ENCODE measurements around the gene NIPBL.
A peak's percentile ranks its signal among the peaks of the same experiment; 100 is the strongest.
"Not testable (repeated sequence)": the region's sequence is repeated elsewhere in the genome, so short reads cannot be mapped to it uniquely, and the experiment has no call there.

Gene NIPBL, protein sequence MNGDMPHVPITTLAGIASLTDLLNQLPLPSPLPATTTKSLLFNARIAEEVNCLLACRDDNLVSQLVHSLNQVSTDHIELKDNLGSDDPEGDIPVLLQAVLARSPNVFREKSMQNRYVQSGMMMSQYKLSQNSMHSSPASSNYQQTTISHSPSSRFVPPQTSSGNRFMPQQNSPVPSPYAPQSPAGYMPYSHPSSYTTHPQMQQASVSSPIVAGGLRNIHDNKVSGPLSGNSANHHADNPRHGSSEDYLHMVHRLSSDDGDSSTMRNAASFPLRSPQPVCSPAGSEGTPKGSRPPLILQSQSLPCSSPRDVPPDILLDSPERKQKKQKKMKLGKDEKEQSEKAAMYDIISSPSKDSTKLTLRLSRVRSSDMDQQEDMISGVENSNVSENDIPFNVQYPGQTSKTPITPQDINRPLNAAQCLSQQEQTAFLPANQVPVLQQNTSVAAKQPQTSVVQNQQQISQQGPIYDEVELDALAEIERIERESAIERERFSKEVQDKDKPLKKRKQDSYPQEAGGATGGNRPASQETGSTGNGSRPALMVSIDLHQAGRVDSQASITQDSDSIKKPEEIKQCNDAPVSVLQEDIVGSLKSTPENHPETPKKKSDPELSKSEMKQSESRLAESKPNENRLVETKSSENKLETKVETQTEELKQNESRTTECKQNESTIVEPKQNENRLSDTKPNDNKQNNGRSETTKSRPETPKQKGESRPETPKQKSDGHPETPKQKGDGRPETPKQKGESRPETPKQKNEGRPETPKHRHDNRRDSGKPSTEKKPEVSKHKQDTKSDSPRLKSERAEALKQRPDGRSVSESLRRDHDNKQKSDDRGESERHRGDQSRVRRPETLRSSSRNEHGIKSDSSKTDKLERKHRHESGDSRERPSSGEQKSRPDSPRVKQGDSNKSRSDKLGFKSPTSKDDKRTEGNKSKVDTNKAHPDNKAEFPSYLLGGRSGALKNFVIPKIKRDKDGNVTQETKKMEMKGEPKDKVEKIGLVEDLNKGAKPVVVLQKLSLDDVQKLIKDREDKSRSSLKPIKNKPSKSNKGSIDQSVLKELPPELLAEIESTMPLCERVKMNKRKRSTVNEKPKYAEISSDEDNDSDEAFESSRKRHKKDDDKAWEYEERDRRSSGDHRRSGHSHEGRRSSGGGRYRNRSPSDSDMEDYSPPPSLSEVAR (N-terminal part only)
- 148 to 273 reads per million in 2 experiments for total RNA-seq

DNA sequence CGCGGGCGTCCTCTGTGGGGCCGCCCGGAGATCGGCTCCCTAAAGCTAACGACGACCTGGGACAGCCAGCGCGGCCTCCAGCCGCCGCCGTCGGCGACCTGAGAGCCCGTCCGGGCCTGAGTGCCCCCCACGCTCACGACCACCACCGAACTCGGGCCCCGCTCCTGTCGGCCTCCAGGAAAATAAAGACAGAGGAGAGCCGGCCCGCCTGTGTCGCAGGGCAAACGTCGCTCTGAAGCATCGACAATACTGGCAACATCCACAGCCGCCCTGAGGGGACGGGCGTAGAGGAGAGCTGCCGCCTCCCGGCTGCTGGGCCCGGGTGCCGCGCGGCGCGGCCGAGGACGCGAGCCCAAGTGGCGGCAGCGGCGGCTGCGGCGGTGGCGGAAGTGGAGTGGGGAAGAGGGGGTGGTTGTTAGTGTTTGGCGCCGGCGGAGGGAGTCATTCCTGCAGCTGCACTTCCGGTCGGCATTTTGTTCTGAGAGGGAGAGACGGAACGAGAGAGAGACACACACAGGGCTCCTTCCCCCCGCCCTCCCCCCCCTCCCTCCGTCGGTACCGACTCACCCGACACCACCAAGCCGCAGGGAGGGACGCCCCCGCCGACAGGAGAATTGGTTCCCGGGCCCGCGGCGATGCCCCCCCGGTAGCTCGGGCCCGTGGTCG lies at the start of gene NIPBL:
Gene NIPBL, plus strand, starts transcription at position 471 of the 666 bp plus-strand sequence. CDS start 76,928 bp downstream, outside the sequence.
- DNase-seq (ENCODE audit: low read depth), result peak; percentile 87

DNA sequence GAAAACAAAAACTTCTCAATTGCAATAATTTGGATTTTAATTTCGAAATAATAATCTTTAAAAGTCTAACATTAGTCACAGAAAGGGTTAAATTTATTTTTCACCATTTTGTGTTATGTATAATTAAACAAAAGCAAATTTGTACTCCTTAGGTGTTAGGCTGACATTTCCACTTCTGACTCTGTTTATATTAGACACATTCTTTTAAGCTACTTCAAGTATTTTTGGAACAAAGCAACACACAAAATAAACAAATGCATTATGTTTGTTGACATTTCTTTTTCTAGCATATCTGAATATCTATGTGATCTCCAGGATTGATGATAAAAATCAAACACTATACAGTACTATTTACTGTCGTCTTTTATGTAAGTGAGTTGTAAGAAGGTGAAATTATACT lies 44.3 kb upstream of the NIPBL start:
- DNase-seq (ENCODE audit: low read depth), result no peak

DNA sequence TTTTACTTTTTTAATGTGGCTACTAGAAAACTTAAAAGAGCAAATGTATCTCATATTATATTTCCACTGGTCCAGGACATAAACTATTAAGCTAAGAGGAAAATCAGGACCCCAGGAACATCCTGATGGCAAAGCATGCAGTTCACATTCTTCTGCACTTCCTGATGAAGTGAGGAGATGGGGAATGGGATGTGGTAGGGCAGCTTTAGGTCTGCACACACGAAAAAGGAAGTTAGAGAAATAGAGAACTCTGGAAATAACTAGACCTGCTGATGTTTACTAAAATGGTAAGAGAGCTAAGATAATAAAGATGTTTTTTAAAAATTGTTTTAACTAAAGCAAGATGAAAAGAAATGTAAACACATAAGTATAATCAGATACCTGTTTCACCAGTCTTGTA lies 39.7 kb upstream of the NIPBL start:
- no peak for DNase-seq (ENCODE audit: low read depth)

DNA sequence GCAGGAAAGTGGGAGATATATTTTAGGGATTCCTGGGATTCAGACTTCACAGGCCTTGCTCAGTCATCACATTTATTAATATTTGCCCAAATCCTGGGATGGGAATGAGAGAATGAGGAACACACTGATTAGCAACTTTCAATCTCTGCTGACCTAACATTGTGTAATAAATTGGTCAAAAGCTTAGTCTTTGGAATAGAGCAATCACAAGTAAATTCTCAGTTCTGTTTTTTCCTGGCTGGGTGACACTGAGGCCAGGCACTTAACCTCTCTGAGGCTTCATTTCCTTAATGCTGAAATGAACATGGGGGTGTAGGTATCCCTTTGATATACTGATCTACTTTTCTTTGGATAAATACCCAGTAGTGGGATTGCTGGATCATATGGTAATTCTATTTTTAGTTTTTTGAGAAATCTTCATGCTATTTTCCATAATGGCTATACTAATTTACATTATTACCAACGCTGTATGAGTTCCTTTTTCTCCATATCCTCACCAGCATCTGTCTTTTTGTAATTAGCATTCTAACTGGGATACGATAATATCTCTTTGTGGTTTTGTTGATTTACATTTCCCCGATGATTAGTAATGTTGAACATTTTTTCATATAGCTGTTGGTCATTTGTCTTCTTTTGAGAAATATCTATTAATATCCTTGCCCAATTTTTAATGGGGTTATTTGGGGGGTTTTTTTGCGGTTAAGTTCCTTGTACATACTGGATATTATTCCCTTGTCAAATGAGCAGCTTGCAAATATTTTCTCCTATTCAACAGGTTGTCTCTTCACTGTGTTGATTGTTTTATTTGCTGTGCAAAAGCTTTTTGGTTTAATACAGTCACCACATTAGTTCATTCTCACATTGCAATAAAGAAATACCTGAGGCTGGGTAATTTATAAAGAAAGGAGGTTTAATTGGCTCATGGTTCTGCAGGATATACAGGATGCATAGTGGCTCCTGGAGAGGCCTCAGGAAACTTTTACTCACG lies 36.8 kb upstream of the NIPBL start:
- no peak for DNase-seq (ENCODE audit: low read depth)

DNA sequence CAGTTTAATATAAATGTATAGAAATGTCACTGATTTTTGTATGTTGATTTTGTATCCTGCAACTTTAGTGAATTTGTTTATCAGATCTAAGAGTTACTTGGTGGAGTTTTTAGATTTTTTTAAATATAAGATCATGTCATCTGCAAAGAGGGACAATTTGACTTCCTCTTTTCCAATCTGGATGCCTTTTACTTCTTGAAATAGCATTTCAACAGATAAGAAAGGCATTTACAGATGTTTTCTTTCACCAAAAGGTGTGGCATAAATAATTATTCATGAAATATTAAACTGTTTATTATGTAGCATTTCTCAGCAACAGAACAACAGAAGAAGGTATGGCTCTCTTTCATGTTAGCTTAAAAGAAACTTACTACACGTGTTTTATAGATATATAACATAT lies 34.9 kb upstream of the NIPBL start:
- DNase-seq (ENCODE audit: low read depth), result no peak

DNA sequence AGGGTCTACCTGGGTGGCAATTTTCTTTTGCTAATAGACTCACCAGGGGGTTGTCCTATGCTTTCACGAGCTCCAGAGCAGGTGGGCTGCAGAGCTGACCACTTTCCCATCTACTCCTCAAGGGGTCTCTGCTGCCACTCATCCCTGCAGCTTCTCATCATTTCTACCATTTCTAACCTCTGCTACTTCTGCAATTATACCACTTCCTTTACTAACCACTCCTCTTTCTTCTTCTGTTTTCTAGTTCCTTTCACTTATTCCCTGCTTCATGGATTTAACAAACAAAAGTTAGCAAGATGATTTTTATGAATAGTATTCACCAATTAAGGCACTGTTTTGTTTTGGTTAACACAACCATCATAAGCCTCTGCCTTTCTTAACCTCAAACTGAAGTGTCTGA lies 34.5 kb upstream of the NIPBL start:
- no peak for DNase-seq (ENCODE audit: low read depth)

DNA sequence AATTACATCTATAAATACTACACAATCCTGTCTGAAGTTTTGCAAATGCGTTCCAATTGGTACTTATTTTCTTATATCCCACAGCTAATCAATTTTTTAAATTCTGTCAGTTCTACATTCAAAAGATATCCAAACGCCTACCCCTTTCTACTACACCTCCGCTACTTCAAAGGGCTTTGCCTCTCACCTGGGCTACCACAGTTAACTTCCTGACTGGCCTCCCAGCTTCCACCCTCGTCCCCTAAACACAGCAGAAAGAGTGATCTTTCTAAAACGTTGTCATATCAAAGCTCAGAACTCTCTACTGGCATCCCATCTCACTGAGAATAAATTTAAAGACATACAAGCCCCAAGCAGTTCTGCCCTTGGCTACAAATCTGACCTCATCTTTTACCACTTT lies 32.3 kb upstream of the NIPBL start:
- no peak for DNase-seq (ENCODE audit: low read depth)

DNA sequence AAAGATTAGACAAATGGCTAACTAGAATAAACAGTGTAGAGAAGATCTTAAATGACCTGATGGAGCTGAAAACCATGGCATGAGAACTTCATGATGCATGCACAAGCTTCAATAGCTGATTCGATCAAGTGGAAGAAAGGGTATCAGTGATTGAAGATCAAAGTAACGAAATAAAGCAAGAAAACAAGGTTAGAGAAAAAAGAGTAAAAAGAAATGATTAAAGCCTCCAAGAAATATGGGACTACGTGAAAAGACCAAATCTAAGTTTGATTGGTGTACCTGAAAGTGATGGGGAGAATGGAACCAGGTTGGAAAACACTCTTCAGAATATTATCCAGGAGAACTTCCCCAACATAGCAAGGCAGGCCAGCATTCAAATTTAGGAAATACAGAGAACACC lies 28.0 kb upstream of the NIPBL start:
- DNase-seq (ENCODE audit: low read depth), result not testable (repeated sequence)

DNA sequence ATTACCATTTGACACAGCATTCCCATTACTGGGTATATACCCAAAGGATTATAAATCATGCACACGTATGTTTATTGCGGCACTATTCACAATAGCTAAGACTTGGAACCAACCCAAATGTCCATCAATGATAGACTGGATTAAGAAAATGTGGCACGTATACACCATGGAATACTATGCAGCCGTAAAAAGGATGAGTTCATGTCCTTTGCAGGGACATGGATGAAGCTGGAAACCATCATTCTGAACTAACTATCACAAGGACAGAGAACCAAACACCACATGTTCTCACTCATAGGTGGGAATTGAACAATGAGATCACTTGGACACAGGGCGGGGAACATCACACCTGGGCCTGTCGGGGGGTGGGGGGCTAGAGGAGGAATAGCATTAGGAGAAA lies 23.7 kb upstream of the NIPBL start:
- not testable (repeated sequence) for DNase-seq (ENCODE audit: low read depth)

DNA sequence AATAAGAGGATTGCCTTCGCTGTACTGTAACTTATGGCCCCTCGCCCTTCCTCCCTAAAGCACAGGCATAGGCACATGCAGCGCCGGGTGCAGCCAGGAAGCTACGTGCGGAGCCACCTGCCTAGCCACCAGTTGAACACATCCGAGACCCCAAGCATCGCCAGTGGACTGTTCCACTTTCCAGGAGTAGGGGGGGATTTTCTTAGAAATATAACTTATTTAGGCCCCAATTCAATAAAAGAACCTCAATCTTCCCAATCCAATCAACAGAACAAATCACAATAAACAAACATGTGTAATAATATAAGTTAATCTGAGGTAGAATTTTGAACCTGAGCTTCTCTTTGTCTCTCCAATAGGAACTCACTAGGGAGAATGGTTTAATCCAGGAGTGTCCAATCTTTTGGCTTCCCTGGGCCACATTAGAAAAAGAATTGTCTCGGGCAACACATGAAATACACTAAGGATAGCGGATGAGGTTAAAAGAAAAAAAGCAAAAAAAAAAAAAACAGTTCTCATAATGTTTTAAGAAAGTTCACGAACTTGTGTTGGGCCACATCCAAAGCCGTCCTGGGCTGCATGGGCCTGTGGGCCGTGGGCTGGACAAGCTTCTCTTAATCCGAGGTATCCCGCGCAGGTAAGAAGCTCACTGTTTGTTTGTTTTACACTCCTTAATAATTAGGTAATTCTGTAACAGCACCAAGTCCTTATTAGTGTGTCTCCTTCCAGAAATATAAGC lies 22.0 kb upstream of the NIPBL start:
- DNase-seq (ENCODE audit: low read depth), result no peak

DNA sequence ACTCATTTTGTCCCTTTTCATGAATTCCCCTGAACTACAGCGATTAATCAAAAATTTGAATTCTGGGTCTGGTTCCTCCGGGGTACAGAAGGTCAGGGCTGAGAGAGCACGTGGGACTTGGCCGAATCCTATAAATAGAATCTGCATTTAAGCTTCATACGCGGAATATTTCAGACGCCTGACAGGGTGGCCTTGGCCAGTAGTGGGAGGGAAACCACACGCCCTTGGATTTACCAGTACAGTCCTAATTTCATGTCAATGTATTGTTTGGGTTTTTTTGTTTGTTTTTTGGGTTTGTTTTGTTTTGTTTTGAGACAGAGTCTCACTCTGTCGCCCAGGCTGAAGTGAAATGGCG lies 21.5 kb upstream of the NIPBL start:
- DNase-seq (ENCODE audit: low read depth), result no peak

DNA sequence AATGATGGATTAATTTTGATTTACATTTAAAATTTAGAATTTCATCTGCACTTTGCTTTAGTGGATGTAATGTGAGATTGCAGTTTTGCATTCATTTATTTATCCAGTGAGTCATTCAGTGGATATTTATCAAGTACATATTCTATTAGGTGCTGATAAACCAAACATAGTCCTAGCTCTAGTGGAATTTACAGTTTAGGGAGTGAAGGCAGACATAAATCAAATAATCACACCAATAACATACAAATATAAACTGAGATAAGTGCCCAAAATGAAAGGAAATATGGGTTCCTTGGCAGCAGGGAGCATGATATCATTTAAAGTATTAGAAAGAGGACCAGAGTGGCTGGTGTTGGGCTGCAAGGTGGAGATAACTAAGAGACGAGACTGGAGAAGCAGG lies 14.7 kb upstream of the NIPBL start:
- DNase-seq (ENCODE audit: low read depth), result no peak

DNA sequence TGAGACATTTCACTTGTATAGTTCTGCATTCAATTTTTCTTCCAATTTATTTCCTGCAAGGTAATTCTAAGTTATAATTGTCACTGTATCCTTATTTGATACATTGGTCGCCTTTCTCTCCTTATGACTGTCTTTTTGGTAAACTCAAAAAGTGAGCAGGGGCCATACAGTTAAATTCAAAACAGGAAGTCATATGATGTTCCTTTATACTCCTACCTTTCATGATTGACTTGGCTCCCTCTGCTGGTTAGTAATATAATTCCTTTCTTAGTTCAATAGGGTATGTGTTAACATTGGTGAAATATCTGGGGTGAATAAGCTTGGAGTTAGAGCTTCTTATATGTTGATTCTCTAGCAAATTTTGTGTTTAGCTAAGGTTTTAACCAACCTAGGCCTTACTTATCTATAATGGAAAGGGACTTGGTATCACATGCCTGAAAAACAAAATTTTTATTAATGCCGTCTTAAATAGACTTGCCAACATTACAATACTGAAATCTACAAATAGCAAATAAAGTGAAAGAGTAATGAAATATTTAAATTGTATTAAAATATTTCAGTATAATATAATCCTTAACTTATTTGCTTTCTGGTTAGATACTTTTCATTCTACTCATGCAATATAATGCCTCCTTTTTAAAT lies 6.0 kb upstream of the NIPBL start:
- no peak for DNase-seq (ENCODE audit: low read depth)

DNA sequence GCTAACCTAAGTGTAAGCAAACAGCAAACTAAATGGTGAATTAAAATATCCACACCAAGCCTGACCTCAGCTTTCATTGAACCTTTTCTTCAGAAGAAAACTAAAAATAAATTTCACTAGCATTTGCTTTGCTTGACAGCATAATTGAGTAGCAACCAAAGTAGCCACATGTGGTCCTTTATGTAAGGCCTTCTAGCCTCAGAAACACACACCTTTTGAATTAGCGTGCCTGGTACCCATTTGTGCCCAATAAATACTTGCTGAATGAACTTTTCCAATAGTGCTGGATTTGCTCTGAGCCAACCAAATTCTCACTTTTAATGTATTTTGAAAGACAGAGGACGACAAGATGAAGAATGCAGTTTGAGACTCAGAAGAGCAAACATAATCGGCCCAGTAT lies 2.1 kb upstream of the NIPBL start:
- DNase-seq (ENCODE audit: low read depth), result no peak

DNA sequence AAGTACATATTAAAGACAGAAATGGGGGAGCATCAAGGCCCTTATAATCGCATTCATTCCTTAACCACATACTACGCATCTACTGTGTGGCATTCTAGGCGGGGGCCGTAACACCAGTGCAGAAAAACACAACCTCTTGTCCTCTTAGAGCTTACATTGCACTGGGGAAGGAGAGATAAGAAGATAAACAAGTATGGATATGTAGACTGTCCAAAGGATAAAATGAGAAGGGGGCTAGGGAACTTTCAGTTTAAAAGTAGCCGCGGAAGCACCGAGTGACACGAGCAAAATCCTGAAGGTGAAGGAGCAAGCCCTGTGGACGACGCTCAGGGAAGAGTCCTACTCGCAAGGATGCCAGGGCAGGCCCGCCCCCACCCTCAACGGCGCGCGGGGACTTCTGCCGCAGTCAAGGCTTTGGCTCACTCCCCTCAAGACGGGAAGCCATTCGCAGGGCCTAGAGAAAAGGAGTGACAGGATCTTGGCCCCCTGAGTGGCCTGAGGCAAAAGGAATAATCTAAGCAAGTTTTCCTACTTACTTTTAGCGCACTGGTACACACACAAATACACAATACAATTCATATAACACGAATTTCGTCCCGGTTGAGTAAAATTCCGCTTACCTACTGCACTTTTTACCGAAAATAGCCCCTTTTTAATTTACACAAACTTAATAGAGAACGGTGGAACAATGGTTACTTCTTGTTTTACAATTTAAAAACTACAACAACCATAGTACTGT lies 1.3 kb upstream of the NIPBL start:
- peak; percentile 40 for DNase-seq (ENCODE audit: low read depth)

DNA sequence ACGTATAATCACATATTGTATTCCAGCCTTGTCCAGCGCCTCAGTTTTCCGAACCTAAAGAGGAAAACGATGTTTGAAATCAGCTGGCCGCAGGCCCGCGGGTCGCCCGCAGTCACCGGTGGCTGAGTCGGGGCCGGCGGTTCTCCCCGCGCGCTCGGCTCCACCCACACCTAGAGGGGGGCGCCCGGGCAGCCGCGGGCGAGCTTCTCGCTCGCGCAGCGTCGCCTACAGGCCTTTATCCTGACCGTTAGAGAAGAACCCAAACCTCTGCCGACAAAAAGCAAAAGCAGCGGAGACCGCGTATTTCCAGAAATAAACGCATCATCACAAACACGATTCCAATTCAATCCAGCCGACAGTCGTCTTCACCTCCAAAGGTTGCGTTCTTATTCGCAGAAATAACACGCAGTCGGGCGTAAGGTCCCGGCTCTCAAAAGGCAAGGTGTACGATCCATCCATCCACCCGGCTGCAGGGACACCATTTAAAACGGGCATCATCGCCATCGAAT lies 725 bp upstream of the NIPBL start:
- DNase-seq (ENCODE audit: low read depth), result peak; percentile 58

DNA sequence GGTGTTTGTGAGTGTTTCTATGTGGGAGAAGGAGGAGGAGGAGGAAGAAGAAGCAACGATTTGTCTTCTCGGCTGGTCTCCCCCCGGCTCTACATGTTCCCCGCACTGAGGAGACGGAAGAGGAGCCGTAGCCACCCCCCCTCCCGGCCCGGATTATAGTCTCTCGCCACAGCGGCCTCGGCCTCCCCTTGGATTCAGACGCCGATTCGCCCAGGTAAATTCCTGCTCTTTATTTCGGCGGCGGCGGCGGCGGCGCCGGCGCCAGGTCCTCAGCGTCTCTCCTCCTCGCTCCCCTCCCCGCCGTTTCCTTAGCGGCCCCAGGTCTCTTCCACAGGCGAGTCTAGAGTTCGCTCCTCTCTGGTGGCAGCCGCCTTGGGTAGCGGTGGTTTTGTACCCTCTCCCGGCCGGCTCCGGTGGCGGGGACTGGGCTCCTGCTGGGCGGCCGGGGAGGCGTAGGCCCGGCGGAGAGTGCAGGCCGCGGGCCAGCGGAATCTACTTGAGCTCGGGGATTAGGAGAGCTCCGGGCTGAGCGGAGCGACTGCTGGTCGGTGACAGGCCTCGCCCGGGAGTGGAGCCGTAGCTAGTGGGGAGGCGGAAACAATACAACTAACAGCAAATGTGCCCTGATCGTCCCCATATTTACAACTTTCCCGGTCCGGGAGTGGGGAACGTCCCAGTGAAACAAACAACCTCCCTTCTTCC lies 547 bp downstream of the NIPBL start:
- DNase-seq (ENCODE audit: low read depth), result peak; percentile 37

All from T follicular helper cell (primary cell).